ENCODE measurements around the gene BSPRY. TPM values are rescaled to one million over a fixed set of nuclear protein-coding genes. Genes with fewer than 3 reads are reported as not detected.
"Not testable (repeated sequence)": the region's sequence is repeated elsewhere in the genome, so short reads cannot be mapped to it uniquely, and the experiment has no call there.

The BSPRY gene
- total and polyA plus RNA-seq, 2 of the 13 experiments (the other 11 are each of a cell fraction or from before 2014, with no cell fraction given) = 0.09 to 0.26 TPM

GRCh38 chr9:113379094-113379828 is 29.9 kb downstream of the BSPRY start (continued):
- TF ChIP-seq E2F2 (CRISPR knock-in tag; IDR thresholded peaks at IDR 0.05; ENCODE audit: borderline replicate concordance) = 0 out of 2 replicates have a peak, but pooled peaks have one; percentile 30
- 0 out of 2 replicates have a peak, but pooled peaks have one; percentile 8 for TF ChIP-seq ELF3 (CRISPR knock-in tag; IDR thresholded peaks at IDR 0.05)
- 0 out of 2 replicates have a peak, but pooled peaks have one; percentile 38 for TF ChIP-seq MXD4 (CRISPR knock-in tag; IDR thresholded peaks at IDR 0.05)
- peak; percentile 60 for TF ChIP-seq FOXP4 (CRISPR knock-in tag; IDR thresholded peaks at IDR 0.05)
- peak; percentile 45; the same call in 1 of the 2 replicates for TF ChIP-seq ARID5B (CRISPR knock-in tag; IDR thresholded peaks at IDR 0.05)
- TF ChIP-seq, protein P1, sequence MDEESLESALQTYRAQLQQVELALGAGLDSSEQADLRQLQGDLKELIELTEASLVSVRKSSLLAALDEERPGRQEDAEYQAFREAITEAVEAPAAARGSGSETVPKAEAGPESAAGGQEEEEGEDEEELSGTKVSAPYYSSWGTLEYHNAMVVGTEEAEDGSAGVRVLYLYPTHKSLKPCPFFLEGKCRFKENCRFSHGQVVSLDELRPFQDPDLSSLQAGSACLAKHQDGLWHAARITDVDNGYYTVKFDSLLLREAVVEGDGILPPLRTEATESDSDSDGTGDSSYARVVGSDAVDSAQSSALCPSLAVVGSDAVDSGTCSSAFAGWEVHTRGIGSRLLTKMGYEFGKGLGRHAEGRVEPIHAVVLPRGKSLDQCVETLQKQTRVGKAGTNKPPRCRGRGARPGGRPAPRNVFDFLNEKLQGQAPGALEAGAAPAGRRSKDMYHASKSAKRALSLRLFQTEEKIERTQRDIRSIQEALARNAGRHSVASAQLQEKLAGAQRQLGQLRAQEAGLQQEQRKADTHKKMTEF (CRISPR knock-in tag; IDR thresholded peaks at IDR 0.05) = peak; percentile 54; the same call in 1 of the 2 replicates
- TF ChIP-seq ZFX (CRISPR knock-in tag; IDR thresholded peaks at IDR 0.05; ENCODE audit: low read depth) = peak; percentile 43; the same call in 1 of the 2 replicates
- peak; percentile 74; the same call in 1 of the 2 replicates for TF ChIP-seq PPARG (CRISPR knock-in tag; conservative IDR thresholded peaks at IDR 0.05)
- TF ChIP-seq CREM (IDR thresholded peaks at IDR 0.05) = peak; percentile 21; the same call in 1 of the 2 replicates
- not testable (repeated sequence) for TF ChIP-seq CREM (CRISPR knock-in tag; IDR thresholded peaks at IDR 0.05)
- peak; percentile 7; the same call in 1 of the 2 replicates for TF ChIP-seq FOXA3 (CRISPR knock-in tag; IDR thresholded peaks at IDR 0.05)
- 0 out of 2 replicates have a peak, but pooled peaks have one; percentile 36 for TF ChIP-seq ARNTL (CRISPR knock-in tag; IDR thresholded peaks at IDR 0.05)
- 0 out of 2 replicates have a peak, but pooled peaks have one; percentile 47 for TF ChIP-seq SOX5 (CRISPR knock-in tag; IDR thresholded peaks at IDR 0.05; ENCODE audit: borderline replicate concordance)
- 0 out of 2 replicates have a peak, but pooled peaks have one; percentile 1 for TF ChIP-seq ARNT2 (CRISPR knock-in tag; IDR thresholded peaks at IDR 0.05; ENCODE audit: low read depth)
- peak; percentile 47 for TF ChIP-seq ZFY (CRISPR knock-in tag; IDR thresholded peaks at IDR 0.05)
- TF ChIP-seq, protein P2, sequence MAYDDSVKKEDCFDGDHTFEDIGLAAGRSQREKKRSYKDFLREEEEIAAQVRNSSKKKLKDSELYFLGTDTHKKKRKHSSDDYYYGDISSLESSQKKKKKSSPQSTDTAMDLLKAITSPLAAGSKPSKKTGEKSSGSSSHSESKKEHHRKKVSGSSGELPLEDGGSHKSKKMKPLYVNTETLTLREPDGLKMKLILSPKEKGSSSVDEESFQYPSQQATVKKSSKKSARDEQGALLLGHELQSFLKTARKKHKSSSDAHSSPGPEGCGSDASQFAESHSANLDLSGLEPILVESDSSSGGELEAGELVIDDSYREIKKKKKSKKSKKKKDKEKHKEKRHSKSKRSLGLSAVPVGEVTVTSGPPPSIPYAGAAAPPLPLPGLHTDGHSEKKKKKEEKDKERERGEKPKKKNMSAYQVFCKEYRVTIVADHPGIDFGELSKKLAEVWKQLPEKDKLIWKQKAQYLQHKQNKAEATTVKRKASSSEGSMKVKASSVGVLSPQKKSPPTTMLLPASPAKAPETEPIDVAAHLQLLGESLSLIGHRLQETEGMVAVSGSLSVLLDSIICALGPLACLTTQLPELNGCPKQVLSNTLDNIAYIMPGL (CRISPR knock-in tag; IDR thresholded peaks at IDR 0.05; ENCODE audit: borderline replicate concordance in 1 of 2, low read depth in 1 of 2) = 0 out of 4 replicates have a peak, but pooled peaks of 1 of the 2 experiments have one; percentile 24
- peak; percentile 23; the same call in 1 of the 2 replicates for TF ChIP-seq HOXA3 (CRISPR knock-in tag; IDR thresholded peaks at IDR 0.05)
